Activated T-helper 2 cell treated with anti-CD3 and anti-CD28 coated beads, Interferon-gamma antibody, Interleukin-2, Interleukin-4, amounts not matched to agents 10 μg/mL and 5 μg/mL and 100 μg/mL, durations not matched to agents 14 hours and 24 hours and 36 hours (primary cell): ENCODE data around the gene ALDH1B1. TPM values are rescaled to one million over a fixed set of nuclear protein-coding genes. Genes with fewer than 3 reads are reported as not detected.

Source experiments
- DNase-seq: peaks from one replicate; pipeline ENCODE4 v3.0.0; 2021; ENCODE audit warnings: low spot score
- H3K27ac Mint-ChIP-seq: one replicate; pipeline ENCODE4 v1.8.0; 2021; ENCODE audit warnings: mixed read lengths
- H3K27me3 Mint-ChIP-seq: one replicate; pipeline ENCODE4 v1.8.0; 2021; ENCODE audit warnings: low read depth, mixed read lengths
- H3K36me3 Mint-ChIP-seq: one replicate; pipeline ENCODE4 v1.8.0; 2021; ENCODE audit warnings: low read depth, mixed read lengths
- H3K4me1 Mint-ChIP-seq: one replicate; pipeline ENCODE4 v1.8.0; 2021; ENCODE audit warnings: low read depth, mixed read lengths
- H3K4me3 Mint-ChIP-seq: one replicate; pipeline ENCODE4 v1.8.0; 2021; ENCODE audit warnings: low read depth, mild to moderate bottlenecking, moderate library complexity, mixed read lengths
- H3K9me3 Mint-ChIP-seq: one replicate; pipeline ENCODE4 v1.8.0; 2021; ENCODE audit warnings: mixed read lengths
- intact Hi-C: fragments of 100-400 bp; cut with micrococcal nuclease; formaldehyde crosslinking; loops from one replicate; pipeline ENCODE4 v1.15.1; 2023
- total RNA-seq: library from RNA; stranded (reverse); gene quantifications from 2 replicates; pipeline ENCODE4 v1.2.3, GENCODE V29; 2022

The ALDH1B1 gene
- total RNA-seq, 1 donor from 2014 or later, result 39.3 TPM

- no peaks in the 10 kb centered on the region for H3K9me3 Mint-ChIP-seq
- no peak overlapping the region for H3K4me3 Mint-ChIP-seq
- H3K36me3 Mint-ChIP-seq, result no peaks in the 10 kb centered on the region
- no peak for DNase-seq
- H3K27ac Mint-ChIP-seq, result no peak overlapping the region
- H3K27me3 Mint-ChIP-seq, result peaks cover 8% of the 10 kb centered on the region
- peaks cover 4% of the 10 kb centered on the region for H3K4me1 Mint-ChIP-seq
- intact Hi-C loops, result no loop called here
Measured at GRCh38 chr9:38432922-38433510, 40.5 kb downstream of the ALDH1B1 start.

DNA sequence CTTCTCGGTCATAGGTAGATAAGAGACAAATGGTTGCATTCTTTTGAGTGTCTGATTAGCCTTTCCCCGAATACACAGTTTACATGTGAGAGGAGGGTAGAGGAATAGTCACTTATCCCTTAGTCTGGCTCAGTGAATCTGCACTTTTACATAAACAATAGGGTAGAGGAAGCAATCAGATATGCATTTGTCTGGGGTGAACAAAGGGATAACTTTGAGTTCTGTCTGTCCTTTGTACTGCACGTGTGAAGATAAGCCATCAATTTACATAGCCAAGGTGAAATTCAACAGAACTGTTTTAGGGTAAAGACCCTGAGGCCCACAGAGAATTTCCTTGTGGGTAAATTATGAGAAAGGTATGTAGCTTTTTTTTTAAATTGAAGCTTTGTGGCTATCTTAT, 41.9 kb downstream of the ALDH1B1 start:
- Mint-ChIP-seq H3K27ac (no peak overlapping the region), H3K27me3 (peaks cover 6% of the 10 kb centered on the region), H3K9me3 (no peaks in the 10 kb centered on the region), H3K36me3 (no peaks in the 10 kb centered on the region), H3K4me1 (peaks cover 4% of the 10 kb centered on the region), H3K4me3 (no peak overlapping the region)
- intact Hi-C loops, result no loop called here
- no peak for DNase-seq

GRCh38 chr9:38434853-38435252, 42.4 kb downstream of the ALDH1B1 start:
- Mint-ChIP-seq H3K27ac (no peak overlapping the region), H3K9me3 (no peaks in the 10 kb centered on the region), H3K4me1 (peaks cover 4% of the 10 kb centered on the region), H3K27me3 (peaks cover 6% of the 10 kb centered on the region), H3K36me3 (no peaks in the 10 kb centered on the region), H3K4me3 (no peak overlapping the region)
- DNase-seq, result no peak
- intact Hi-C loops, result no loop called here

- no peaks in the 10 kb centered on the region for H3K9me3 Mint-ChIP-seq
- H3K27ac Mint-ChIP-seq, result no peak overlapping the region
- peaks cover 4% of the 10 kb centered on the region for H3K4me1 Mint-ChIP-seq
- DNase-seq, result no peak
- H3K36me3 Mint-ChIP-seq, result no peaks in the 10 kb centered on the region
- H3K27me3 Mint-ChIP-seq, result peaks cover 6% of the 10 kb centered on the region
- H3K4me3 Mint-ChIP-seq, result no peak overlapping the region
- intact Hi-C loops, result no loop called here
Measured at GRCh38 chr9:38435521-38435920, 43.0 kb downstream of the ALDH1B1 start.

- H3K36me3 Mint-ChIP-seq, result no peaks in the 10 kb centered on the region
- H3K27me3 Mint-ChIP-seq, result peaks cover 6% of the 10 kb centered on the region
- no peak overlapping the region for H3K27ac Mint-ChIP-seq
- intact Hi-C loops, result no loop called here
- no peak for DNase-seq
- no peaks in the 10 kb centered on the region for H3K4me1 Mint-ChIP-seq
- H3K9me3 Mint-ChIP-seq, result no peaks in the 10 kb centered on the region
- no peak overlapping the region for H3K4me3 Mint-ChIP-seq
Measured at GRCh38 chr9:38436708-38437107, 44.2 kb downstream of the ALDH1B1 start.

- H3K4me1 Mint-ChIP-seq, result no peaks in the 10 kb centered on the region
- no peaks in the 10 kb centered on the region for H3K9me3 Mint-ChIP-seq
- intact Hi-C loops, result no loop called here
- H3K4me3 Mint-ChIP-seq, result no peak overlapping the region
- H3K36me3 Mint-ChIP-seq, result no peaks in the 10 kb centered on the region
- H3K27me3 Mint-ChIP-seq, result peaks cover 3% of the 10 kb centered on the region
- DNase-seq, result no peak
- no peak overlapping the region for H3K27ac Mint-ChIP-seq
Measured at GRCh38 chr9:38437193-38437823, 44.8 kb downstream of the ALDH1B1 start.

- no peaks in the 10 kb centered on the region for H3K36me3 Mint-ChIP-seq
- no peak overlapping the region for H3K4me3 Mint-ChIP-seq
- no peaks in the 10 kb centered on the region for H3K4me1 Mint-ChIP-seq
Measured at GRCh38 chr9:38439291-38439915, 46.9 kb downstream of the ALDH1B1 start.

GRCh38 chr9:38439916-38440301, 47.4 kb downstream of the ALDH1B1 start:
- H3K4me1 Mint-ChIP-seq, result no peaks in the 10 kb centered on the region
- H3K4me3 Mint-ChIP-seq, result no peak overlapping the region
- intact Hi-C loops, result no loop called here
- no peaks in the 10 kb centered on the region for H3K36me3 Mint-ChIP-seq
- peaks cover 10% of the 10 kb centered on the region for H3K27me3 Mint-ChIP-seq
- H3K27ac Mint-ChIP-seq, result no peak overlapping the region
- no peak for DNase-seq
- no peaks in the 10 kb centered on the region for H3K9me3 Mint-ChIP-seq

More at GRCh38 chr9:38439291-38439915, 46.9 kb downstream of the ALDH1B1 start:
- peaks cover 8% of the 10 kb centered on the region for H3K27me3 Mint-ChIP-seq
- no peak overlapping the region for H3K27ac Mint-ChIP-seq
- no peaks in the 10 kb centered on the region for H3K9me3 Mint-ChIP-seq
- no peak for DNase-seq
- intact Hi-C loops, result no loop called here

GRCh38 chr9:38440516-38440915, 48.0 kb downstream of the ALDH1B1 start:
- no peaks in the 10 kb centered on the region for H3K4me1 Mint-ChIP-seq
- H3K27me3 Mint-ChIP-seq, result peaks cover 12% of the 10 kb centered on the region
- H3K9me3 Mint-ChIP-seq, result no peaks in the 10 kb centered on the region
- intact Hi-C loops, result no loop called here
- no peak for DNase-seq
- no peaks in the 10 kb centered on the region for H3K36me3 Mint-ChIP-seq
- no peak overlapping the region for H3K4me3 Mint-ChIP-seq
- no peak overlapping the region for H3K27ac Mint-ChIP-seq

GRCh38 chr9:38441347-38442085, 49.0 kb downstream of the ALDH1B1 start:
- DNase-seq, result no peak
- H3K36me3 Mint-ChIP-seq, result no peaks in the 10 kb centered on the region
- intact Hi-C loops, result no loop called here
- no peak overlapping the region for H3K27ac Mint-ChIP-seq
- H3K9me3 Mint-ChIP-seq, result no peaks in the 10 kb centered on the region
- H3K27me3 Mint-ChIP-seq, result peaks cover 16% of the 10 kb centered on the region
- no peak overlapping the region for H3K4me3 Mint-ChIP-seq
- H3K4me1 Mint-ChIP-seq, result no peaks in the 10 kb centered on the region

GRCh38 chr9:38442473-38443096, 50.1 kb downstream of the ALDH1B1 start:
- Mint-ChIP-seq H3K9me3 (no peaks in the 10 kb centered on the region), H3K27ac (no peak overlapping the region), H3K27me3 (peaks cover 22% of the 10 kb centered on the region), H3K4me1 (no peaks in the 10 kb centered on the region), H3K4me3 (no peak overlapping the region), H3K36me3 (no peaks in the 10 kb centered on the region)
- DNase-seq, result no peak
- intact Hi-C loops, result no loop called here

- intact Hi-C loops, result no loop called here
Measured at GRCh38 chr9:38443181-38443580, 50.7 kb downstream of the ALDH1B1 start.

More at GRCh38 chr9:38443181-38443580, 50.7 kb downstream of the ALDH1B1 start:
- no peak for DNase-seq
- Mint-ChIP-seq H3K36me3 (no peaks in the 10 kb centered on the region), H3K4me3 (no peak overlapping the region), H3K4me1 (no peaks in the 10 kb centered on the region), H3K9me3 (no peaks in the 10 kb centered on the region), H3K27me3 (peaks cover 23% of the 10 kb centered on the region), H3K27ac (no peak overlapping the region)
